Eye (tissue), 1 donor: Measurements from ENCODE around the gene FHIT.

Experiments
- DNase-seq: peaks from one replicate; pipeline ENCODE4 v3.0.0-alpha.2; 2015

The FHIT gene

DNA sequence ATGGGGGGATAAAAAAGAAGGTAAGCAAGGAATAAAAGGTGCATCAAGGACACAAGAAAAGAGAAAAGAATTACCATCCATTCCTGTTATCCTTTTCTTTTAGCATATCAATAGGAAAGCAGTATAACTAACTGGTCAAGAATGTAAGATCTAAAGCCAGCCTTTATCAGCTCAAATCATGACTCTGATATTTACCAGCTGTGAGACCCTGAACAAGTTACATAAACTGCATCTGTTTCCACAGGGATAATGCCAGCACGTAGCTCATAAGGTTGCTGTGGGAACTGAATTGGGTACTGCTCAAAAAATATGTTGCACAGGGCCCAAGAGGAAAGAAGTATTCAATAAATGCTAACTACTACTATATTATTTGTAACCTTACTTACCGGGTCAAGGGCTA is 1109.2 kb downstream of the FHIT start:
- DNase-seq = no peak

DNA sequence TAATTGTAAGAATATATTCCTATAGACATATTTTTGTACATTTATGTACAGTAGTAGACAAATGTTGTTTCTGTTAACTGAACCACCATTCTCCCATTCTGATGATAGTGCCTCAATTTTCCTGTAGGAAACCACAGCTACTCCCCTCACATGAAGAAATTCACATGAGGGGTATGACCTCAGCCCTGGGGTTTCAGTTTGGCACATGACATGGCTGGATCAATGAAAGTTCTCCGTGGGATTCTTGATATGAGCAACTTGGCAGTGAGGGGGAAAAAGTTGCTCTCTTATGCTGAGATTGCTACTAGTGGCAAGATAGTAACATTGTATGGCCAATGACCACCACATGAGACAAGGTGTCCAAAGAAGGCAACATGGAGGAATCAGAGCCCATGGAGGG is 1111.1 kb downstream of the FHIT start:
- no peak for DNase-seq

DNA sequence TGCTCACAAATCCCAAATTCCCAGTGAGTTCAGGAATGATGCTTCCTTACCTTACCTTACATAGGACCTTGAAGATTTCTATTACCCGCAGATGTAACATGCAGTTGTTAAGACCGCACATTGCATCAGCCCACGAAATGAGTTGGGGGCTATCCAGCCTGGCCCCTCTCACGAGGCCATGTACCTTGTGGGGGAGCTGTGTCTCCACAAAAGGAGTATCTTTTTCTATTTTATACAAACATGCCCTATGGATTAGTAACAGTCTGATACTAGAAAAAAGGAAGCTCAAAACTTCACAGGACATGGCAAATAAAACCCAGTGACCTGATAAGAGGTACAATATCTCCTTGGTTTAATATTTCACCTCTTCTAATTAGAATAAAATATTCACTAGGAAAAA is 1114.7 kb downstream of the FHIT start:
- no peak for DNase-seq

DNA sequence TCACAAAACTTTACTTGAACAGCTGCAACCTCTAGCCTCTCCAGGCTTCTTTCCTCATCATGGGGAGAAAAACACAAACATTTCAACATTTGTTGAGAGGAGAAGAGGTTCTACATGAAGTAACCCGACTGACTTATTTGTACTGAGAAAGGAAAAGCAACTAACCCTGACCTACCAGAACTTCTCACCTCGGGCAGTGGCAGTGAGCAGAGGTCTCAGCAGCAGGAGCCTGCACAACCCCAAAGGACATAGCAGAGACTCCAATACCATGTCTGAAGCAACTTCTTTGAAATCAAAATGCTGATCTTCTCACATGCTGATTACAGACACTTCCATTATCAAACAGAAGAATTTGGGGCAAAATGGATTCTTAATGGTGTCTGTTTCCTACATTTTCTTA is 1115.8 kb downstream of the FHIT start:
- DNase-seq = no peak

GRCh38 chr3:60133269-60134162 is 1117.7 kb downstream of the FHIT start:
- no peak for DNase-seq

- no peak for DNase-seq
Measured at GRCh38 chr3:60131618-60132017, 1119.6 kb downstream of the FHIT start.

DNA sequence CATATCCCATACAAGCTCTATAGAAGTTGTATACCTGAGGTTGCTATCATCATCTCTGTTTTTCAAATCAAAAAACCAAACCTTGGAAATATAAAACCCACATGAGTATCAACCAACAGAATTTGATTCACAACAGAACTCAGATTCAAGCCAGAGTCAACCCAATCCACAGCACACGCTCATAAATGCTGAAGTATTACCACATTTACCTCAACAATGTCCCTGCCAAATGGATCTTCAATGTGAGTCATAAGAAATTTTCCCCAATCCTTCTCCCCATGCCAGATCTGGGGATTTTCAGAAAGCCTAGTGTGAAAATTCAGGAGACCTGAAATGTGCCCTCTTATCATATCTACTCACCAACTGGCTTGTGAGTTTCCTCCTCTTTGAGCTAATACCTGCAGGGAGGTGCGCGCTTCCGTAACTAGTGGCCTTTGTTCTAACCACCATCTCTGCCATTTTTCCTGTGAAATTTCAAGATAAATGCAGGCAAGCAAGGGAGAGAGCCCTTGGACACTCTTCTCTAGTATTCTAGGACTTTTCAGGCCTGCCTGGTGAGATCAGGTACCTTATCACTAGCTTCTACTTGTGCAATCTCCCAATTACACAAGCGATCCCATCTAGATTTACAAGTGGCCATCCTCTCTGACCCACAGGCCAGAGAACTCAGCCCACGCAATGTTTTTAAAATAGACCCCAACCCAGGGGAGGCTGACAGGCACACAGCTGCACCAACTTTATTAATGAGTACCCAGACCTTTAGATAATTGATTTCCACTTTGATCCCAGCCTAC is 1124.5 kb downstream of the FHIT start:
- no peak for DNase-seq

DNA sequence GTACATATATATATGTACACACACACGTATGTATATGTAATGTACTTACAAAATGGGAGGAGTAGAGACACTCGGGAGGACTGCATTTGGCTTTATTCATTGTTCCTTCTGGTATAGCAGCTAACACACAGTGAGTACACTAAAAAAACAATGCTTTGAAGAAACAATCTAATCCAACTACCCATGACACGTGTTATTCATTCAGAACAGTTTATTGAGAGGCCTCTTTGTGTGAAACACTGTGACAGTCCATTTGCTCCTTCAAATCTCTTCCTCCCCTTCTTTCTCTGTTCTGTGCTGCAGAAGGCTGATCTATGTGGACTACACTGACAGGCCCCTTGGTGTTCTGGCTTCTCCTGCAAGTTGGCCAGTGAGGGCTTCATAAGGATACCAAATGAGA is 1125.6 kb downstream of the FHIT start:
- no peak for DNase-seq

DNA sequence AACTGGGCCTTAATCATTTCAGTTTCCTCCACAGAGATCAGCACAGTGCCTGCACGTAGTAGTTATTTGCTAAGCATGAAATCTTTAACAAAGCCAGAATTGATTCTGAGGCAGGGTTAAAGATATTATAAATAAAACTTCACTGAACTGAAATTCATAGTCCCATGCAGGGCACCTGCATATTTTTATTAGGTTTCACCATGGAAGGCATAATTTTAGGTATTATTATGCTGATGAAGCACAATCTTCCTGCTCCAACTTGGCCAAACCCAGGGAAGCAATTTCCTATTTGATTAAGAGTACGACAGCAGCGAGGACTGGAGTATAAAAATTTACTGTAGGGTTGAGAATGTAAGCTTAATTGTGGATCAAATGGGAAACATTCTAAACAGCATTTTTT is 1131.0 kb downstream of the FHIT start:
- DNase-seq = no peak

DNA sequence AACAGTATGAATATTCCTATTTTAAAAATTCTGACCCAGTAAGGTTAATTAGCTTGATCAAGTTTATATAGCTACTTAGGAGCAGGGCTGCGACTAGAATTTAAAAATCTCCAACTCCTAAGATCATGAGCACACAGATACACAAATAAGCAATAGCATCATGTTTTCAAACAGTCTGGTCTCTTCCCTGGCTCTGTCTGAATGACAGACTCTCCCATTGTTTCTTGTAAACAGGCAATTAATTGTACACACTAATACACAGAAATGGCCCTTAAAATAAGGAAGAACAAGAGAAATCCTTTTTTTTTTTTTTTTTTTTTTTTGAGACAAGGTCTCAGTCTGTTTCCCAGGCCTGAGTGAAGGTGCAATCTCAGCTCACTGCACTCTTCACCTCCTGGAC is 1137.1 kb downstream of the FHIT start:
- no peak for DNase-seq

DNA sequence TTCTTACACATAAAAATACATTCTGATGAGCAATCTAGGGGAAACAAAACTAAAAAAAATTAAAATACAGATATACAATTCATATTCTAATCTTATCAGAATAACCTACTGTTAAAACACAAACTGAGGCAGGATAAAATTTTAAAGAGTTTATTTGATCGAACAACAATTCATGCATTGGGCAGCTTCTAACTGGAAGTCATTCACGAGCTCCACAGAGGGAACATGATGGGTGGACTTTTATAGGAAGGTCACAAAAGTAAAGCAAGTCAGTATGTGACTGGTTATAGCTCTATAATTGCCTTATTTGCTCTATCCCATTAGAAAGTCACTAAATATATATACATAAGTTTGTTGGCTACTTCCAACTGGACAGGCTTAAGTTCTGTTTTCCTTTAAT is 1144.0 kb downstream of the FHIT start:
- no peak for DNase-seq

DNA sequence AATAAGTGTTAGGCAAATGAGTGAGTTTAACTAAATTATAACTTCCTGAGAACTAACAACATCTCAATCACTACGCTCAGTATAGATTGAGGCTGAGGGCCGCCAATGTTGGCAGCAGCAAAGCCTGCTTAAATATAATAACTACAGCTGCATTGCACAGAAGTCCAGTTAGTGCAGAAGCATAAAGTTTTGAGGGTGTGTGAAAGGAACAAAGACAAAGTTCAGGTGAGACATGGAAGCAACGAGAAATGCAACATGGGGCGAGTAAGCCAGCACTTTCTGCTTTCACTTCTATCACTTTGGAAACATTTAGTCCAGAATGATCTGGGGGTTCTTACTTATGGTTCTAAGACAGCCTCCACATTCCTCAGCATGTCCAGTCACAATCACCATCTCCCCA is 1149.1 kb downstream of the FHIT start:
- no peak for DNase-seq

- no peak for DNase-seq
Measured at GRCh38 chr3:60101621-60102020, 1149.6 kb downstream of the FHIT start.

- DNase-seq = no peak
Measured at GRCh38 chr3:60096403-60096802, 1154.8 kb downstream of the FHIT start.

DNA sequence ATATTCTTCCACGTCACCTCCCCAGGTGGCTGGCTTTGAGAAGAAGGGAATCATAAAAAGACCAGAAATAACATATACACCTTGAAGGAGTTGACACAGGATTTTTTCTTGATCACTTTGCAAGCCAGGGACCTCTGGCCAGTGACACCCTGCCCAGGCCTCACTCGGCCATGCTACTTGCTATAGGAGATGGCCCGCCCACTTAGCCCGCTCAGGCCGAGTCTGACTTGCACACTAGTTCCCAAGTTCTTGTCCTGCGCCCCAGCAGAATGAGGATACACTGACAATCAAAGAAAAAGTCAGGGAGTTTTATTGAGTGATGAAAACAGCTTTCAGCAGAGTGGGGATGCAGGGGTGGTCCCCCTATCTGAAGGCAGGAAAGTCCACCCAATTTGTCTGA is 1155.3 kb downstream of the FHIT start:
- no peak for DNase-seq

- DNase-seq = no peak
Measured at GRCh38 chr3:60095516-60095915, 1155.7 kb downstream of the FHIT start.

GRCh38 chr3:60094392-60094947 is 1156.8 kb downstream of the FHIT start:
- DNase-seq = no peak

DNA sequence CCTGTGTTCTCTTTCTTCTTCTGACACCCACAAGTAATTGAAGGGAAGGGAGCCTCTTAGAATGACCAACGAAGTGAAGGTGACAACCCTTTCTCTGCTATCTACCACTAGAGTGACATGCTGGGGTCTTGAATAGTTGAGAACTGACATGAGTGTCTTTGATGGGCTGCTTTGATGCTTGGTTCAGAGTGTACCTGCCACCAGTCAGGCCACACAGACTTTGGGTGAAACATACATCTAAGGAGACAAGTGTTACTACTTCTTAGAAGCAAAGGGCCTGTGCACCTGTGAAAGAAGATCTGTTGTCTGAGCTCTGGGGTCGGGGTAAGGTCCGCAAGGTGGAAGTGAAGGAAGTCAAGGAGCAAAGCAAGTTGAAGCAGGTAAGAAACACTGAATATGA is 1160.7 kb downstream of the FHIT start:
- no peak for DNase-seq

GRCh38 chr3:60086811-60087210 is 1164.4 kb downstream of the FHIT start:
- no peak for DNase-seq

GRCh38 chr3:60085649-60086048 is 1165.6 kb downstream of the FHIT start:
- no peak for DNase-seq

DNA sequence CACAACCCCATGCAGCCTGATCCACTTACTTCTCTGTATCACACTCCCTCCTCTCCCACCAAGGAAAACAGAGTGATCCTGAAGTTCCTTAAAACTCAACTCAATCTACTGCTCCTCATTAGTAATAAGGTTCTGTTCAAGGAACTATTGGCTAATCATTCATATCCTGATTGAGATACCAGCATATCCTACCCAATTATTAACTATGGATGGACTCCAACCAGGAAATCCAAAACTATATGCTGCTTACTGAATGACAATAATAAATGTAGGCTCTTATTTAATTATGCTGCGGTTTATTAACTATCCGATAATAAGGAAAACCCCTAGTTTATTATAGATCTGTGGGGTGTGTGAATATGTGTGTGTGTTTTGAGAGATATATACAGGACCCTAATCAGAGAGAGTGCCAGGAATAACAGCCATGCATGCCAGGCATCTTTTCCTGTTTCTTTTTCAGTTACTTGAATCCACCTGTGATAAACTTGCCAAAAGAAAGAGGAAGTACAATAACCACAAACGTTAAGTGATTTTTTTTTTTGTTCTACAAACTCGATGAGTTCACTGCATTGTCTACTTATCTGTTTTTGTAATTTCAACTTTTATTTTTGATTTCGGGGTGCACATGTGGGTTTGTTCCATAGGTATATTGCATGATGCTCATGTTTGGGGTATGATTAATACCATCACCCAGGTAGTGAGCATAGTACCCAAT is 1169.7 kb downstream of the FHIT start:
- no peak for DNase-seq

GRCh38 chr3:60080648-60081047 is 1170.6 kb downstream of the FHIT start:
- DNase-seq = no peak

- DNase-seq = no peak
Measured at GRCh38 chr3:60079076-60079475, 1172.2 kb downstream of the FHIT start.
